ENCODE results near the gene MCF2L2.

DNA sequence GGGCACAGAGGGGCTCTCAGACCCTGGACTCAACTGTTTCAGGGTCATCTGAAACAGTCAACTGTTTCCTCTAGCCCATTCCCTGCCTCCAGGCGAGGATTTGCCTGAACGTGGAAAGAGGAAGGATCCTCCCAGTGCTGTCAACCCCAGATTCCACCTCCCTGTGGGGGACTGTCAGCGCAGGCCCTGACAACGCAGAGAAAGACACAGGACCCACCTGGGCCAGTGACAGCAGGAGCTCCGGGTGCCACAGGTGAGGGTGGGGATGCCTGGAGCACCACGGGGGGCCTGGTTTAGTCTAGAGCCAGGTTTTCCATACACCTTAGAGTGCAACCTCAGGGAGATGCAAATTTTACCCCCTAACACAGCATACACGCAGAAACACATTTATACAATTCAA is 246.3 kb downstream of the MCF2L2 start:
- TF ChIP-seq, protein P1, sequence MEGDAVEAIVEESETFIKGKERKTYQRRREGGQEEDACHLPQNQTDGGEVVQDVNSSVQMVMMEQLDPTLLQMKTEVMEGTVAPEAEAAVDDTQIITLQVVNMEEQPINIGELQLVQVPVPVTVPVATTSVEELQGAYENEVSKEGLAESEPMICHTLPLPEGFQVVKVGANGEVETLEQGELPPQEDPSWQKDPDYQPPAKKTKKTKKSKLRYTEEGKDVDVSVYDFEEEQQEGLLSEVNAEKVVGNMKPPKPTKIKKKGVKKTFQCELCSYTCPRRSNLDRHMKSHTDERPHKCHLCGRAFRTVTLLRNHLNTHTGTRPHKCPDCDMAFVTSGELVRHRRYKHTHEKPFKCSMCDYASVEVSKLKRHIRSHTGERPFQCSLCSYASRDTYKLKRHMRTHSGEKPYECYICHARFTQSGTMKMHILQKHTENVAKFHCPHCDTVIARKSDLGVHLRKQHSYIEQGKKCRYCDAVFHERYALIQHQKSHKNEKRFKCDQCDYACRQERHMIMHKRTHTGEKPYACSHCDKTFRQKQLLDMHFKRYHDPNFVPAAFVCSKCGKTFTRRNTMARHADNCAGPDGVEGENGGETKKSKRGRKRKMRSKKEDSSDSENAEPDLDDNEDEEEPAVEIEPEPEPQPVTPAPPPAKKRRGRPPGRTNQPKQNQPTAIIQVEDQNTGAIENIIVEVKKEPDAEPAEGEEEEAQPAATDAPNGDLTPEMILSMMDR (conservative IDR thresholded peaks at IDR 0.05) = no peak
- TF ChIP-seq EZH2 (IDR thresholded peaks at IDR 0.05; ENCODE audit: low read depth) = no peak
